Measurements from ENCODE around the gene CTU2.
A peak's percentile ranks its signal among the peaks of the same experiment; 100 is the strongest.

The CTU2 gene

DNA sequence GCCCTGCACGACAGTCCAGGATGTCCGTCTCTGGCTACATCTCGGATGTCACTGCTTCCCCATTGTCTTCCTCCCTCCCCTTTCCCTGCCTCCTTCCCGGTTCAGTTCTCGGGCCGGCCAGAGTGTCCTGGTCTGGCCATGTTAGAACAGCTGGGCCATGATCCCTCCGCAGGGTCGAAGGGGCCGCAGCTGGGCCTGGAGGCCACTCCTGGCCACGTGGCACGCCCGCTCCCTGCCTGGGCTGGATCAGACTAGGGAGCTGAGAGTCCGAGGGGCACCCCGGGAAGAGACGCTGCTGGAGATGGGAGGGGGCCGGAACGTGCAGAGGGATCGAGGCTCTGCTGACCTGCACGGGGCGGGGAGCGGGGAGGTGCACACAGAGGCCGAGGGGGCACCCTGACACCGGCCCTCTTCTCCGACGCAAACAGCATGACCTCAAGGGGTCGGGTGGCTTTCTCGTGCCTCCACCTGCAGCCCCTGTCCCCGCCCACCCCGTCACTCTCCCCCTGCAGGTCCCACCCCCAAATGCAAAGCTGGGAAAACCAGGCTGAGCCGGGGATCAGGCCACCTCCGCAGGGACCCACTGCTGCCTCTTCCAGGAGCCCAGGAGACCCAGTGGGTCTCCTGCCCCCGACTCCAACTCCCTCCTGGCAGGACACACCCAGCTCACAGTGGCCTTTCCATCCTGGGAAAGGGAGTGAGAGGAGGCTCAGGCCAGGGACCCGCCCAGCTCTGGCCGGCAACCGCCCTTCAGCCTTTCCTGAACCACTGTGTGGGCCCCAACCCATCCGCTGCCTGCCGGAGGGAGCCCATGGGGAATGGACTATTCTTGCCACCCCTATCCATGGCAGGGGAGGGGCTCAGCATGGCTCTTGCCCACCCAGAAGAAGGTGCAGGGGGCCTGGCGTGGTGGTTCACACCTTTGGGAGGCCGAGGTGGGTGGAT, 38.5 kb downstream of the CTU2 start:
- ChIA-PET CTCF (interaction anchor here (0.7 to 9.5 kb wide), 8 partner anchors 7 to 423 kb away, joined by 3 to 74 read pairs (median 4); partner anchors contain the start of gene PIEZO1), POLR2A (no interaction called here)
- no peak for DNase-seq (ENCODE audit: extremely low spot score)
- TF ChIP-seq, protein P1, sequence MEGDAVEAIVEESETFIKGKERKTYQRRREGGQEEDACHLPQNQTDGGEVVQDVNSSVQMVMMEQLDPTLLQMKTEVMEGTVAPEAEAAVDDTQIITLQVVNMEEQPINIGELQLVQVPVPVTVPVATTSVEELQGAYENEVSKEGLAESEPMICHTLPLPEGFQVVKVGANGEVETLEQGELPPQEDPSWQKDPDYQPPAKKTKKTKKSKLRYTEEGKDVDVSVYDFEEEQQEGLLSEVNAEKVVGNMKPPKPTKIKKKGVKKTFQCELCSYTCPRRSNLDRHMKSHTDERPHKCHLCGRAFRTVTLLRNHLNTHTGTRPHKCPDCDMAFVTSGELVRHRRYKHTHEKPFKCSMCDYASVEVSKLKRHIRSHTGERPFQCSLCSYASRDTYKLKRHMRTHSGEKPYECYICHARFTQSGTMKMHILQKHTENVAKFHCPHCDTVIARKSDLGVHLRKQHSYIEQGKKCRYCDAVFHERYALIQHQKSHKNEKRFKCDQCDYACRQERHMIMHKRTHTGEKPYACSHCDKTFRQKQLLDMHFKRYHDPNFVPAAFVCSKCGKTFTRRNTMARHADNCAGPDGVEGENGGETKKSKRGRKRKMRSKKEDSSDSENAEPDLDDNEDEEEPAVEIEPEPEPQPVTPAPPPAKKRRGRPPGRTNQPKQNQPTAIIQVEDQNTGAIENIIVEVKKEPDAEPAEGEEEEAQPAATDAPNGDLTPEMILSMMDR (IDR thresholded peaks at IDR 0.05; ENCODE audit: control extremely low read depth, extremely low read depth, low read depth, missing control alignments): no peak

DNA sequence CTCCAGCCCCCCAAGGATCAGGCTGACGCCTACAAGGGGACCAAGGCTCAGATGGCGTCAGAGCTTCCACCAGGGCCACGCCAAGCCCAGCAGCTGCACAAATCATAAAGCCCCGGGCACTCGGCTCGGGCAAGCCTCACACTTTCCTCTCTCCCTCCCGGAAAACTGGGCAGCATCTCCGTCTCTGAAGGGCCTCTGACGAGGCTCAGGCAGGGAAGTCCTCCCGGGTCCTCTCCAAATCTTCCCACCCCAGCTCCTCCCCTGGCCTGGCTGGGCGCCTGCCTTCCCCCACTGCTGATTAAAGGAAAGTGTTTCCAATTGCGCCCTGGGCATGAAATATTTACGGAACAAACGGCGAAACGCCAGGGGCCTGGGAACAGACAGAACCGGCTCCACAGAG, 40.2 kb downstream of the CTU2 start:
- ChIA-PET POLR2A (no interaction called here), CTCF (interaction anchor here (1.3 to 9.5 kb wide), 7 partner anchors 9 to 421 kb away, joined by 3 to 74 read pairs (median 5); partner anchors contain the start of gene PIEZO1)

DNA sequence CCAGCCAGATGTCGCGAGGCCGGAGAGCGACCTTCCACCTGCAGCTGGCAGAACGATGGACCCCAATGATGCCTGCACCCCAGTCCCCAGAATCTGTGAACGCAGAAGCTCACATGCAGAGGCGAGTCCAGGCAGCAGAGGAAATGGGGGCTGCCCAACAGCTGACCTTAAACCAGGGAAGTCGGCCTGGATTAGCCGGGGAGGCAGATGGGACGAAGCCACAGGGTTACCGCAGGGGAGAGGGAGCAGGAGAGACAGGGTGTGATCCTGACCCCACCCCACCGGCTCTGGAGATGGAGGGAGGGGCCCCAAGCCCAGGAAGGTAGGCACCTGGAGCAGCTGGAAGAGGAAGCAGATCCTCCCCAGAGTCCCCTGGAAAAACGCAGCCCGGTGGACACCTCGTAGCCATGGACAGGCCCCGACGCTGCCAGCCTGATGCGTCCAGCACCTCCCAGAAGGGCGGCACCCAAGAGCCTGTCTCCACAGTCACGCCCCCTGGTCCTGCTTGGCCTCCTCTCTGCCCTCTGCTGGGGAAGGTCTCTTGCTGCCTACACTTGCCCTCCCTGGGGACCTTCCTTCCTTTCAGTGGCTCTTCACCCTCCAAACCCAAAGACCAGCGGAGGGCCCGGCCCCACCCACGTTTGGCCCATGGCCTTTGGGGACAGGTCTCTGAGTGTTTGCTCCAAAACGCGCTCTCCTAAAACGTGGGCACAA, 41.4 kb downstream of the CTU2 start:
- DNase-seq (ENCODE audit: extremely low spot score): peak; percentile 71
- TF ChIP-seq, protein P1 (IDR thresholded peaks at IDR 0.05; ENCODE audit: control extremely low read depth, extremely low read depth, low read depth, missing control alignments): peak; percentile 33
- ChIA-PET CTCF (interaction anchor here (1.3 to 9.5 kb wide), 4 partner anchors 9 to 53 kb away, joined by 3 to 74 read pairs (median 36); partner anchors contain the start of gene PIEZO1), POLR2A (no interaction called here)

More for the DNA sequence above, 40.2 kb downstream of the CTU2 start:
- DNase-seq (ENCODE audit: extremely low spot score): no peak
- TF ChIP-seq, protein P1 (IDR thresholded peaks at IDR 0.05; ENCODE audit: control extremely low read depth, extremely low read depth, low read depth, missing control alignments): no peak

DNA sequence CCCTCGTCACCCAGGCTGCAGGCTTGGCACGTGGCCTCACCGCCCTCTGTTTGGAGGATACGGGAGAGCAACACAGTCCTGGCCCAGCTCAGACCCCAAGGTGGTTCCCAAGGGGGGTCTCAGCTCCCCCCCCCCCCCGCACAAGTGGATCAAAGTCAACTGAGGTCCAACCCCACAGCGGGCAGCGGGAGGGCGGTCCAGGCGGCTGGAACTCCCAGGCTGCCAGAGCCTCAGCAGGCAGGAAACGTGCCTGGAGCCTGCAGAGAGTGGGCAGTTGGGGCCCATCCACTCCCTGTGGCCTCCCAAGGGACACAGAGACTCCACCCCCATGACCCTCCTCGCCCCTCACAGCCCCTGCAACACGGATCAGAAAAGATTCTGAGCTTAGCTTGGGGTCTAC, 42.1 kb downstream of the CTU2 start:
- TF ChIP-seq, protein P1 (IDR thresholded peaks at IDR 0.05; ENCODE audit: control extremely low read depth, extremely low read depth, low read depth, missing control alignments): no peak
- POLR2A ChIA-PET: no interaction called here
- no peak for DNase-seq (ENCODE audit: extremely low spot score)
- CTCF ChIA-PET: interaction anchor here (7.5 to 9.5 kb wide), 2 partner anchors 11 to 33 kb away, joined by 68 to 74 read pairs; partner anchors contain the start of gene PIEZO1

DNA sequence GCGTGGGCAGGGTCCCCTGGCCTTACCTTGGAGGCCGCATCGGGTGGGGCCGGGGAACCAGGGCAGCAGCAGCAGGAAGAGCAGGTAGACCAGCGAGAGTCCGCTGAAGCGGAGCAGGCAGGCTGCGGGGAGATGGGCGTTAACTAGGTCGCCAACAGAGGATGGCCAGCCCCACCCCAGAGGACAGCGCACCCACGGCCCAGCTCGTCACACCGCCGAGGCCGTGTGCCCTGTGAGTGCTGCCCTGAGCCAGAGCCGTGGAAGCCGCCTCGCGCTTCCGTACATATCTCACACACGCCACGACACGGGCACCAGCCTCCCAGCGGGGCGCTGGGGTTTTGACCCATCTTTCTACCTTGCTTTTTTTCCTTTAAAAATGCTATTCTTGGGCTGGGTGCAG, 43.1 kb downstream of the CTU2 start:
- ChIA-PET CTCF (interaction anchor here (7.5 kb wide), 1 partner anchor 12 kb away, joined by 68 read pairs; no protein-coding TSS in a partner anchor), POLR2A (no interaction called here)
- TF ChIP-seq, protein P1 (IDR thresholded peaks at IDR 0.05; ENCODE audit: control extremely low read depth, extremely low read depth, low read depth, missing control alignments): no peak
- DNase-seq (ENCODE audit: extremely low spot score): no peak

DNA sequence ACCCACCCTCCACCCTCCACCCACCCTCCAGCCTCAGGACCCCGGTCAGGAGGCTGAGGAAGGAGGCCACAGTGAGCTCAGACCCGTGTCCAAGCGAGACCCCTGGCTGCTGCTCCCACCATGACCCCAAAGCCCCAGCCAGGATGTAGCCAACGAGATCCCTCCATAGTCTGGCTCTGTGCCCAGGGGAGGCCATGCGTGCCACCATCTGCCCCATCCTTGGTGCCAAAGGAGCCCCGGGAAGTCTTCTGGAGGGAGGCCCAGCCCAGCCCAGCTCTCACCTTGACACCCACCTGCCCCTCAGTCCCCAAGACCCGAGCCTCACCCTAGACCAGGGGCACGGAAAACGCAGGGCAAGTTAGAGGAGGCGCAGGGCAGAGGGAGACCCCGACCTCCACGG, 44.6 kb downstream of the CTU2 start:
- ChIA-PET CTCF (interaction anchor here (1.4 to 7.5 kb wide), 3 partner anchors 13 to 107 kb away, joined by 3 to 68 read pairs (median 4); no protein-coding TSS in a partner anchor), POLR2A (no interaction called here)
- TF ChIP-seq, protein P1 (IDR thresholded peaks at IDR 0.05; ENCODE audit: control extremely low read depth, extremely low read depth, low read depth, missing control alignments): no peak
- no peak for DNase-seq (ENCODE audit: extremely low spot score)

All from GM10248 (cell line).